CD14-positive monocyte (primary cell): ENCODE measurements around the gene STAC. TPM values are rescaled to one million over a fixed set of nuclear protein-coding genes. Genes with fewer than 3 reads are reported as not detected.

ENCODE experiments used
- DNase-seq, 3 donors: peaks; one replicate each; pipeline ENCODE4 v3.0.0-alpha.2; 2011 to 2022
- H2AFZ ChIP-seq: 2 replicates; pipeline ENCODE4 v1.6.0; 2012; ENCODE audit warnings: mild to moderate bottlenecking, low read depth, low read length, inconsistent platforms; ENCODE audit not compliant: insufficient read depth, poor library complexity, severe bottlenecking
- H3K27ac ChIP-seq, 2 donors: 1 replicate in 1 of 2; 2 replicates in 1 of 2; pipeline ENCODE4 v1.5.1; 2012 to 2013; ENCODE audit warnings: low read length in 2 of 2, control low read depth in 1 of 2, inconsistent platforms in 1 of 2, low read depth in 1 of 2, mild to moderate bottlenecking in 1 of 2
- H3K27me3 ChIP-seq, 2 donors: one replicate each; pipeline versions ENCODE4 v1.6.0 to v1.6.1; 2011 to 2013; ENCODE audit warnings: low read length in 2 of 2; ENCODE audit not compliant: control insufficient read depth in 2 of 2, insufficient read depth in 2 of 2
- H3K36me3 ChIP-seq, 2 donors: replicated peaks in 1 of 2; 1 replicate in 1 of 2; 2 replicates in 1 of 2; pipeline versions ENCODE4 v1.5.1 to v1.6.1; 2012 to 2013; ENCODE audit warnings: low read length in 2 of 2, control low read depth in 1 of 2, inconsistent platforms in 1 of 2, mild to moderate bottlenecking in 1 of 2; ENCODE audit not compliant: insufficient read depth in 2 of 2, control insufficient read depth in 1 of 2
- H3K4me1 ChIP-seq, 2 donors: 1 replicate in 1 of 2; 2 replicates in 1 of 2; pipeline versions ENCODE4 v1.5.1 to v1.6.1; 2012 to 2013; ENCODE audit warnings: low read length in 2 of 2, control low read depth in 1 of 2, inconsistent platforms in 1 of 2, mild to moderate bottlenecking in 1 of 2, moderate library complexity in 1 of 2; ENCODE audit not compliant: insufficient read depth in 2 of 2, control insufficient read depth in 1 of 2
- H3K4me2 ChIP-seq: replicated peaks from 2 replicates; pipeline ENCODE3; 2012; ENCODE audit warnings: low read length, moderate library complexity, mild to moderate bottlenecking; ENCODE audit not compliant: poor library complexity, severe bottlenecking; ENCODE audit errors: extremely low read depth
- H3K4me3 ChIP-seq, 3 experiments: fragments of 200-600 bp in 1 of 3; sonication (generic) in 1 of 3; replicated peaks in 1 of 3; 1 replicate in 2 of 3; 2 replicates in 1 of 3; pipeline ENCODE4 v1.5.1; 2011 to 2013; ENCODE audit warnings: low read length in 3 of 3, mild to moderate bottlenecking in 3 of 3, control low read depth in 2 of 3, low read depth in 2 of 3, inconsistent platforms in 1 of 3, moderate library complexity in 1 of 3
- H3K79me2 ChIP-seq: 2 replicates; pipeline ENCODE4 v1.6.0; 2012; ENCODE audit warnings: mild to moderate bottlenecking, control low read depth, inconsistent platforms, low read length, moderate library complexity; ENCODE audit not compliant: insufficient read depth
- H3K9ac ChIP-seq: 2 replicates; pipeline ENCODE4 v1.6.0; 2017; ENCODE audit warnings: low read length, mild to moderate bottlenecking; ENCODE audit not compliant: insufficient read depth, poor library complexity, severe bottlenecking
- H3K9me3 ChIP-seq, 2 donors: replicated peaks in 1 of 2; 1 replicate in 1 of 2; 2 replicates in 1 of 2; pipeline versions ENCODE4 v1.5.1 to v1.6.1; 2012 to 2013; ENCODE audit warnings: low read length in 2 of 2, control low read depth in 1 of 2; ENCODE audit not compliant: control insufficient read depth in 1 of 2, insufficient read depth in 1 of 2
- H4K20me1 ChIP-seq: 2 replicates; pipeline ENCODE4 v1.6.0; 2012; ENCODE audit warnings: mild to moderate bottlenecking, low read length, control low read depth, moderate library complexity; ENCODE audit not compliant: insufficient read depth
- H3K27ac Mint-ChIP-seq, 7 donors: one replicate each; pipeline ENCODE4 v1.8.0; 2020; ENCODE audit warnings: mild to moderate bottlenecking in 7 of 7, mixed read lengths in 7 of 7, moderate library complexity in 6 of 7, inconsistent platforms in 2 of 7
- H3K27me3 Mint-ChIP-seq, 3 donors: one replicate each; pipeline ENCODE4 v1.8.0; 2021 to 2022; ENCODE audit warnings: low read depth in 3 of 3, mild to moderate bottlenecking in 3 of 3, mixed read lengths in 3 of 3, moderate library complexity in 3 of 3, inconsistent platforms in 1 of 3
- H3K36me3 Mint-ChIP-seq, 2 donors: one replicate each; pipeline ENCODE4 v1.8.0; 2020; ENCODE audit warnings: mixed read lengths in 2 of 2, inconsistent platforms in 1 of 2, mild to moderate bottlenecking in 1 of 2
- H3K4me1 Mint-ChIP-seq: one replicate; pipeline ENCODE4 v1.8.0; 2020; ENCODE audit warnings: mild to moderate bottlenecking, mixed read lengths
- H3K4me3 Mint-ChIP-seq, 2 donors: one replicate each; pipeline ENCODE4 v1.8.0; 2020; ENCODE audit warnings: mild to moderate bottlenecking in 2 of 2, mixed read lengths in 2 of 2, moderate library complexity in 1 of 2
- H3K9me3 Mint-ChIP-seq, 7 donors: one replicate each; pipeline ENCODE4 v1.8.0; 2020 to 2022; ENCODE audit warnings: mixed read lengths in 7 of 7, mild to moderate bottlenecking in 6 of 7, moderate library complexity in 6 of 7, inconsistent platforms in 2 of 7
- CTCF ChIP-seq: fragments of 200-600 bp; IDR thresholded peaks from one replicate; pipeline ENCODE4 v1.8.0; 2022; ENCODE audit warnings: antibody characterized with exemption, mild to moderate bottlenecking
- WGBS: methylation state at CpG from one replicate; pipeline ENCODE4 v1.1.5; 2013; ENCODE audit warnings: missing lambda C conversion rate; ENCODE audit not compliant: insufficient coverage; 5-methylcytosine and 5-hydroxymethylcytosine counted together
- intact Hi-C, 2 donors: fragments of 100-400 bp; cut with micrococcal nuclease; formaldehyde crosslinking; loops; one replicate each; pipeline versions ENCODE4 v1.15.0 to v1.15.1; 2023
- polyA plus RNA-seq, 3 donors: library from polyadenylated mRNA; depleted of rRNA in 1 of 3; unstranded in 2 of 3; stranded (reverse) in 1 of 3; fragments of 300-500 nt in 2 of 3; fragments of >200 nt in 1 of 3; fragmentation: Illumina TruSeq in 2 of 3; gene quantifications; 1 replicate in 2 of 3; 2 replicates in 1 of 3; pipeline ENCODE4 v1.2.3, GENCODE V29; 2012 to 2021

Gene STAC
- polyA plus RNA-seq, 3 donors: 0.10 to 0.40 (median 0.12) TPM

GRCh38 chr3:36546226-36546625 is 165.9 kb downstream of the STAC start:
- no peaks in the 10 kb centered on the region for H3K9me3 ChIP-seq
- no peak overlapping the region for H3K4me2 ChIP-seq
- no peak overlapping the region for H2AFZ ChIP-seq
- H3K36me3 ChIP-seq: no peaks in the 10 kb centered on the region
- H3K79me2 ChIP-seq: no peaks in the 10 kb centered on the region
- DNase-seq: no peak
- no peaks in the 10 kb centered on the region for H3K4me1 ChIP-seq
- H3K9ac ChIP-seq: no peak overlapping the region
- Mint-ChIP-seq H3K27me3 (no peaks in the 10 kb centered on the region), H3K9me3 (peaks cover 3 to 11% (median 7%) of the 10 kb centered on the region in 7 donors), H3K27ac (no peak overlapping the region), H3K4me3 (no peak overlapping the region), H3K4me1 (no peaks in the 10 kb centered on the region), H3K36me3 (peaks cover 0 to 5% of the 10 kb centered on the region in 2 donors)
- no peaks in the 10 kb centered on the region for H3K27me3 ChIP-seq
- H3K27ac ChIP-seq: no peak overlapping the region
- TF ChIP-seq CTCF: no peak
- no peaks in the 10 kb centered on the region for H4K20me1 ChIP-seq
- H3K4me3 ChIP-seq: no peak overlapping the region
- intact Hi-C loops: no loop called here
- 91% methylated on average over 5 of the region's 5 CpGs for WGBS

DNA sequence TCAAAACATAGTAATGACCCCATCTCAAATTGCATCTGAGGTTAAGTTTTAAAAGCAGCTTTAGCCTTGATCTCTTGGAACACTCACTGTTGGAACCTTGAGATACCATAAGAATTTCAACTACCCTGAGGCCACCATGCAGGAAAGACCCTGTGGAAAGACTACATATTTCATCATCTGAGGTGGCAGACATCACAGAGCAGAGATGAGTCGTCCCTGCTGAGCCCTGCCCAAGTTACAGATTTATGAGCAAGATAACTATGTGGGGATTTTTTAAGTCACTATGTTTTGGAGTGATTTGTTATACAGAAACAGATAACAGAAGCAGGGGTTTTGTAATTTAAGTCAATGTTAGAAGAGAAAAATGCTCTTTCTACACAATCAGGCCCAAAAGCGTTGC is 168.4 kb downstream of the STAC start:
- H4K20me1 ChIP-seq: no peaks in the 10 kb centered on the region
- TF ChIP-seq CTCF: no peak
- intact Hi-C loops: no loop called here
- WGBS: 89% methylated on average over 1 of the region's 2 CpGs
- H3K4me2 ChIP-seq: no peak overlapping the region
- DNase-seq: no peak
- H3K36me3 Mint-ChIP-seq: peaks cover 0 to 5% of the 10 kb centered on the region in 2 donors
- no peak overlapping the region for H2AFZ ChIP-seq
- no peak overlapping the region for H3K4me3 Mint-ChIP-seq
- no peaks in the 10 kb centered on the region for H3K36me3 ChIP-seq
- no peak overlapping the region for H3K27ac Mint-ChIP-seq
- no peaks in the 10 kb centered on the region for H3K9me3 ChIP-seq
- H3K4me1 ChIP-seq: no peaks in the 10 kb centered on the region
- no peaks in the 10 kb centered on the region for H3K79me2 ChIP-seq
- peaks cover 3 to 11% (median 9%) of the 10 kb centered on the region in 7 donors for H3K9me3 Mint-ChIP-seq
- H3K4me3 ChIP-seq: no peak overlapping the region
- no peak overlapping the region for H3K9ac ChIP-seq
- H3K27me3 Mint-ChIP-seq: no peaks in the 10 kb centered on the region
- H3K27me3 ChIP-seq: no peaks in the 10 kb centered on the region
- no peaks in the 10 kb centered on the region for H3K4me1 Mint-ChIP-seq
- no peak overlapping the region for H3K27ac ChIP-seq
